Epidermal melanocyte (primary cell): ENCODE measurements around the gene TBC1D1.

Source experiments
- DNase-seq: peaks from one replicate; pipeline ENCODE4 v3.0.0; 2011; ENCODE audit warnings: low spot score; ENCODE audit not compliant: insufficient read length

Gene TBC1D1

DNA sequence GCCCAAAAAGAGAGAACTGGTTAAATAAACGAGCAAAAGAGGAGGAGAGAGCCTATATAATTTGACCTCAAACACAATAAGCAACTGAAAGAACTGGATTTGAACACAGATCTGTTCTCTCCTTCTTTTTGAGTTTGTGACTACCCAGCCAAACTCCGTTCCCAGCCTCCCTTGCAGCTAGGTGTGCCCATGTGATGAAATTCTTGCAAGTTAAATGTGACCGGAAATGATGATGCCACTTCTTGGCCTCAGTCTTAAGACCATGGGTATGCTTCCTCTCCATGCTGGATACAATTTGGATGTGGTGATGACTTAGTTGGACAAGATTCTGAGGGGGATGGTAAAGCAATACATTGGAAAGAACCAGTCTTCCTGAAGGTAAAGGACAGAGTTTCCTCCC is 273.5 kb downstream of the TBC1D1 start:
- DNase-seq = no peak

DNA sequence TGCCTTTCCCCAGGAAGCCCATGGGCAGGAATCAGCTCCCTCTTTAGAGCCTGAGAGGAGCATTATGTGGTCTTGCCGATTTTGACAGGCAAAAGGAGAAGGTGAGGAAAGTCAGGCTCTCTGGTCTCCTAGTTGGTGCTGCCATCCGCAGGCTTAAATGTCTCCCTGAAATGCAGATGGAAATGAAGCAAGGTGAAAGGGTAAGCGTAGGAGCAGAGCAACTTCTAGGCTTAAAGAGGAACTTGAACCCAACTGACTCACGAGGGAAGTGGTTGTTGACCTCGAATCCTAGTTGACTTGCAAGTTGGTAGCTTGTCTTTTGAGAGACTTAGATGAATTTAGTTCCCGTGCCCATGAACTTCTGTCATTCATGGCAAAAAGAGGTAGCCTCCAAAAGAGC is 275.2 kb downstream of the TBC1D1 start:
- DNase-seq = no peak

DNA sequence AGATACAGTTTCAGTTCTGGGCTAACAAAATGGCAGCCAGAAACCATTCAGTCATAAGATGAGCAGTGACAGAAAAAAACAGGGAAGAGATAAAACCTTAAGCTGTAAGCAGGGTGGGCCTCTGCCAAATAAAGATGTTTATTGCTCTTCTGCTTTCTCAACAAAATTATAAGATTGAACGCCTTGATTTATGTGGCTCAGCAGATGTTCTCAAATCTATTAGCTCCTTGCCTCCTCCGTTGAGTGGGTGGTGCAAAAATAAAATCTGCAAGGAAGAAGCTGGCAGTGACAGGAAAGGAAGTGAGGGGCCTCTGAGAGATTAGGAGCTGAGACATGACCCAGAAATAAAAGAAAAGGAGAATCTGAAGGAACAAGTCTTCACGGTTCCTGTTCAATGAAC is 275.9 kb downstream of the TBC1D1 start:
- no peak for DNase-seq

DNA sequence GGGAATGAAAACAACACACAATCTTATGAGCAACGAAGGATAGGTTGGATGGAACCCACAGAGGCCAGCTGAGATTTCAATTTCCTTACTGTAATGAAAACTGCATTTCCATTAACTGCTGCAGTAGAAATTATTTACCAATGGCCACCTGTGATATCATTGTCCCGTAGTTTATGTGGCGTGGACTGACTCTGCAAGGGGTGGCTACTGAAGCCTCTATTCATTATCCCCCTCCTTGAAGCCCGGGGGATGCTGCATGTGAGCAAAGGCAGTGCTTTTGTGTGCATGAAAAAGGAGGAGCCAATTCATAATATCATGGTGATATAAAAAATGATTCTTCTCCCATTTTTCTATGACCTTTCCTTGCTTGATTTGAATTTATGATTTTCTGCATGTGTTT is 277.1 kb downstream of the TBC1D1 start:
- DNase-seq = no peak

DNA sequence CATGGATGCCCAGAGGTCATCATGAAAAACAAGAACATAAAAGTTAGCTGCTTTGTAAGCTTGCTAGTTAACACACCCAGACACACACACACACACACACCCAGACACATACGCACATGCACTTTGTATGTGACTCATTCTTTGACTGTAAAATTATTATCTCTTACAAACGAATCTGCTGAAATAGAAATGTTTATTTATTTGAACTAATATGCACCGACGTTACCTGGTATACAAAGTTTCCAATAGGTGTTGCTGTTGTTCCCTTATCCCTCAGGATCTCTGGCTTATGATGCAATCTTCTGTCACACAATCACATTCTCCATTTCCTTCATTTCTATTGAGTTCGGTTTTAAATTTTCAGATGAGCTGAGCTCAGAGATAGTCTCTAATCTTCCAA is 278.6 kb downstream of the TBC1D1 start:
- no peak for DNase-seq

DNA sequence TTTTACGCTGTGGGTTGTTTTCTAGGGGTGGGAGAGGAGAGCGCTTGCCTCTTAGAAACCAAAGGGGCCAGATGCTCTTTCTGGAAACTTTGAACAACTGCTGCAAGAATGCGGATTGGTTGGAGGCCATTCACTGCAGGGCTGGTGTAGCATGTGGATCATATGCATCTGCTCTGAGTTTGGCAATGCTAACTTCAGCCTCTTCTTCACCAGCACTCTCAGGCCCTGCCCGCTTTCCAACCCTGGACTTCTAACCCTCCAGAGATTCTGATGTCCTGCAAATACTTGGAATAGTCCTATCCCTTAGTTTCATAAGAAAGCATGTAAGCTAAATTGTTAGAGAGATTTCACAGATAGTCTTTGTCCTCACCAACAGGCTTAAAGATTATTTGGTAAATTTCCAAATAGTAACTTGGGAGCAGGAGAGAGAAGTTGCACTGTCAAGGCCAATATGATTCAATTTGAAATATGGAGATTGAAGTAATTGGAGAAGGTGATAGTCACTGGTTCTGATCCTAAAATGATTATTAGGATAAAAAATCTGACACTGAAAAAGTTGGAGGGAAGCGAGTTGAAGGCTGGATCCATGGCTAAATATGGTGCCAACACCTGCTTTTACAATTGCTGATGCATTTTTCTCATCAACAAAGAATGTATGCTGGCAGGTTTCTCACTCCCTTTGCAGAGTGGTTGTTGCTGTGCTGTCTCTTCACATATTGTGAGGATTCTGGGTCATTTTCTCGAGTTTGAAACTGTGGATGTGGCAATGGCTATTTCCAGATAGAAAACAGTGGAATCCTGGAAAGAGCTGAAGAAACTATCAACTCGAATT is 279.7 kb downstream of the TBC1D1 start:
- no peak for DNase-seq

DNA sequence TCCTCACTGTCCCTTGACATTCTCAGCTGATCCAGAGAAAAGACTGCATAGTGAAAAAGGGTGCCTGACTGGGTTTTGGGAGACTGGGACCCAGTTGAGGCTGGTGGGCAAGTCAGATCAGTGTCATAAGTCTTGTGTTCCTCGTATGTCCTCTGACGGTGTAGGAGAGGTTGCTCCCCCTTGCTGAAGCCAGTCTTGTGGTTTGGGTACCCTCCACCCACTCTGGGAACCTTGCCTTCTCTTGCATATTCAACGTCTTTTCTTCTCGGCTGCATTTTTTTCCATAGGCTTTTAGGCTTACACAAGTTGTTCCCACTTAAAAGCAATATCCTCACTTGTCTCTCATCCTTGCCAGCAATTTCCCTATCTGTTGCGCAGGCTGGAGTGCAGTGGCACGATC is 281.2 kb downstream of the TBC1D1 start:
- no peak for DNase-seq

DNA sequence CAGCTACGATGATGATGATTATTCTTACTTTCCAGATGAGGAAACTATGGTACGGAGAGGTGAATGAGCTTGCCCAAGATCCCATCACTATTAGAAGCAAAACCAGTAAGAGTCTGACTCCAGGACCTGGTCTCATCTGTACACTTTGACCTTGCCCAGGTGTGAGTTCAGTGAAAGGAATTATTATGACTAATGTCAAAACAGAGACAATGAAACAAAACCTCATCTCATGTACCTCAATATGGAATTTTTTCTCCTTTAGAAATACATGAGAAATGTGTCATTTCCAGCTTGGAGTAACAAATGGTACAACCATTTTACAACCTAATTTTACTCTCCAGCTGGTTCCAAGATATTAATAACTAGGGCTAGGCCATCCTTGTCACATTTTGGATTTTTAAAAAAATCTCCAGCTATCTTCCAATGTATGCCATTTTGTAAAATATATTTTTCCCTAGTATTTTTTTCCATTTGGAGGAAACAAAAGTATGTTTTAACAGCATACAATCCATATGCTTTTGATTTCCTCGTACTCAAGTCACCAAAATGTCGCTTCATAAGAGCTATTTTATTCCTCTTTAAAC is 283.1 kb downstream of the TBC1D1 start:
- DNase-seq = no peak

DNA sequence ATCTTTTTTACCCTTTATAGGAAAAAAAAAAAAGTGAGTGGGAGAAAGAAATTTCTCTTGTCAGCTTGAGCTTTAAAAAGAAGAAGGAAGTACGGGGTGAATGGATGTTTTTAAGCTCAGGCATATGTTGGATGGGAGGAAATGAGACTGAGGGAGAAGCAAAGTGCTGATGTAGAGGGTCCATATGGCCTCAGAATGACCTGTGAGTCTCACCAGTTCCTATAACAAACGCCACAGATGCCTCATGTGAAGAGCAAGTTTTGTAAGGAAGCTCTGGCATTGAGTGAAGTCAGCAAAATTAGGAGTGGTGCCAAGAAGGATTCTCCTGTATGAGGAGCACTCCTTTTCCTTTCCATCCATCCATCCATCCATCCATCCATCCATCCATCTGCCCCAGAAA is 283.9 kb downstream of the TBC1D1 start:
- DNase-seq = no peak

DNA sequence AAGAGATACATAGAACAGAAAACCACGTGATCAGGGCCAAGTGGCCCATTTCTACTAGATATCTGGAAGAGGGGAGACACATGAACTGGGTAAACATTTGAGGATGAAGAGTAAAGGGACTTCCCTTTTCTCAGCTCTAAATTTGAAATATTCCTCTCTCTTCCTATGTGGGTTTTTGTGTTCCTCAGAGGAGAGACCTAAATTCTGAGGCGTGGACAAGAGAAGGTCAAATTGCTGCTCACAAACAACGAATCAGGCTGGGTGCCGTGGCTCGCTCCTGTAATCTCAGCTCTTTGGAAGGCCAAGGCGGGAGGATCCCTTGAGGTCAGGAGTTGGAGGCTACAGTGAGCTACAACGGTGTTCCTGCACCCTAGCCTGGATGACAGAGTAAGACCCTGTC is 285.3 kb downstream of the TBC1D1 start:
- no peak for DNase-seq

DNA sequence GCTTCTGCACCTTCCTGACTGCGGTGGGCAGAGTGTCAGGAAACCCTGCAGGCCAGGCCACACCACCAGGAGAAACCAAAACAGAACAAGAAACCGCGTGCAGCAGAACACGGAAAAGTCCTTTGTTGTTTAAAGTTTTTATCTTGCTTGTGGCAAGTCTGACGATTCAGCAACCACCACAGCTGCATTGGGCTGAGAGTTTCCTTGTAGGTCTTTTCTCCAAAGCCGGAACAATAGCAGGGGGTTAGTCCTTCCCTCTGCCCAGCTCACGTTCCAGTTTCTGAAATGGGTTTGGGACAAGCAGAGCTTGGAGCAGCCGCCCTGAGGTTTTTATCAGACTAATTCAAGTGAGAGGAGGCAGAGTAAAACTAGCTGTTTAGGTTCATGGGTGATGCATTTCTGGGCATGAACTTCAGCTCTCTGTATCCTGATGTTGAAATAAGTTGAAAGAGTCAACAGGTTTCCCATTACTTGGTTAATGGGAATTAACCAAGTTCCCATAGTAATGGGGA is 286.2 kb downstream of the TBC1D1 start:
- DNase-seq = no peak

DNA sequence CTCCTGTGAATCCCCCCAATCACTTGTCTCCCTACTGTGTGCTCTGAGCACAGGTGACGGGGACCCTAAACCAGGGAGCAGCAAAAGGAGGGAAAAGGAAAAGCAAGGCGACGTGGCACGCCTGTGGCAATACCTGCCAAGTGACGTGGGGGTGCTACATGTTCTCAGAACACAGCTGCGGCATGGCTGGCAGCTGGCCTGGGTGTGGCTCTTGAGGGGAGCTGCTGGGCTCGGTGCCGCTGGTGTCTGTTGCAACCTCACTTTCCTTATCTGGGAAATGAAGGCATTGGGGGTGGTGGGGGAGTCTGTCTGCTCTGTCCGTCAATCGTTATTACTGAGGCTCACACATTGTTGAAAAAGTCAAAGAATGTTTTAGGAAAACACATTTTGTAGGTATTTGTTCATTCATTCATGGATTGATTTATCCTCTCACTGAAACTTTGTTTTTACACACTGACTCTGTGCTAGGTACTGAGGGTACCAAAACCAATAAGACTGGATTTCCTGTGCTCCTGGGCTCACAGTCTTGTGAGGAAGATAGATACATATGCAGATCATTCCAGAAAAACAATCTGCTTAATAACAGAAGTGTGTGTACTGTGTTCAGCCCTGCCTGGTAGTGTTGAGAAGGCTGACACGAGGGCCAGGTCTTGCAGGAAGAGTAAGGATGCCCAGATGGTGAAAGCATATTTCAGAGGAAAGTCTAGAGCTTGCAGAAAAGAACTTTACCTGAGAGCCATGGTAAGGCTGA is 286.9 kb downstream of the TBC1D1 start:
- DNase-seq = no peak

DNA sequence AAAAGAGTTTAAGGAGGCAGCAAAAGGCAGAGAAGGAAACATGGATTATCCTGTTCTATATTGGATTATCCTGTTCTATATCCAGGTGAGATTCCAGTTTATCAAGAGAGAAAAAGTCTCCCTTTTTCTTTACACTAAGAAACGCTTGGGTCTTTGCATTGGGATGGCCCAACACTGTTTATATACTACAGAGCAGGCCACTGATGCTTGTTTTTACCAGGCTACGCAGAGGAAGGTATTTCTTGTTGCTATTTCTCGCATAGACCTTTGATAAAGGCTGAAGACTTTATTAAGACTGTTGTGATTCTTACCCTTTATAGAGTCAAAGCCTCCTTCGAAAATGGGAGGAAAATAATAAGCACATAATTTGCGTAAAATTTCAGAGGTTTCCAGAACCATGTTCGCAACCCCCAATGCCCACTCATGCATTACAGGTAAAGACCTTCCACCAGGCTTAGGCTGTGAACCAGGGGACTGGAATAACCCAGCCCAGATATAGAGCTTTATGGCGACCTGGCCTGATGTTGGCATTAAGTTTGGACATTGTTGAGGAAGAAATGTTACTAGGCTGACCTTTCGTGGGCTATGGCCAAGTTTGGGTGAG is 287.6 kb downstream of the TBC1D1 start:
- DNase-seq = no peak

DNA sequence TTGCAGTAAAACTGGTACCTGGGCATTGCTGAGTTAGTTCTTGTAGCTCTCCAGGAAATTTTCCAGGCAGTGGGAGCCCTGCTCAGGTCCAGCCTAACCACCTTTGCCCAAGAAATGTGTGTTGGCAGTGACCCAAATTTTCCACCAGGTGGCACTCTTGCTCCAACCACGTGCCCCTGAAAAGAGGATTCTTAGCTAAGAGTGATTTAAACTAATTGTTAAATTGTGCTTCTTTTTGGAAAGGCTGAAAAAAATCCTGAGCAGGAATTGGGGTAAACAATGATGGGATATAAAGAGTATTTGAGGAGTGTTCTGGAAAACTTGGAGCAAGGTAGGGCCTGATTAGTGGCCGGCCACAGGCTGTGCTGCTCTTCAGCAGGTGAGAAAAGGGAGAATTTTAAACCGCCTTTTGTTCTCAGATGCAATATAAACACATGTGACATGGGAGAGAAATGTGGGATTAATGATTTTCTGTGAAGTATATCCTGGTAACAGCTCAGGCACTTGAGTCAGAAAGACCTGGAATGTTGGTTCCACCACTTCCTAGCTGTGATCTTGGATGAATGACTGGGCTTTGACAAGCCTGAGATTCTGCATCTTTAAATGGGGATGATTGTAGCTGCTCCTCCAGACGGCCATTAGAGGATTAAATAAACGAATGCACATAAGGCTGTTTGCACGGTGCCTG is 288.9 kb downstream of the TBC1D1 start:
- DNase-seq = peak; percentile 68

DNA sequence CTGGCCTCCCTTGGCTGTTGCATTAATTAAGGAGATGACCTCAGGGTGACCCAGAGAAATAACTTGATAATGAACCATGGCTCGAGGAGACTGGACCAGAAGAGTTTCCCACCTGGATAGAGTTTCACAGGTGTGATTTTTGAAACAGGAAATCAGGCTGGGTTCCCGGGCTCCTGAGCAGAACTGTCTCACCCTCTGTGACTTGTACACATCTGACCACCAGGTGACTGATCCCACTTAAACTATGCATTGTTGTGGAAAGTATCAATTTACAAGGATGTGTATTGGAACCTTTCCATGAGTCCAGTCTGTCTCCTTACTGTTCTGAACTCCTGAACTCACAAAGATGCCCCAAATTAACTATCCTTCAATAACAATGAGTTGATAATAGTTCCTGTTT is 289.6 kb downstream of the TBC1D1 start:
- no peak for DNase-seq

DNA sequence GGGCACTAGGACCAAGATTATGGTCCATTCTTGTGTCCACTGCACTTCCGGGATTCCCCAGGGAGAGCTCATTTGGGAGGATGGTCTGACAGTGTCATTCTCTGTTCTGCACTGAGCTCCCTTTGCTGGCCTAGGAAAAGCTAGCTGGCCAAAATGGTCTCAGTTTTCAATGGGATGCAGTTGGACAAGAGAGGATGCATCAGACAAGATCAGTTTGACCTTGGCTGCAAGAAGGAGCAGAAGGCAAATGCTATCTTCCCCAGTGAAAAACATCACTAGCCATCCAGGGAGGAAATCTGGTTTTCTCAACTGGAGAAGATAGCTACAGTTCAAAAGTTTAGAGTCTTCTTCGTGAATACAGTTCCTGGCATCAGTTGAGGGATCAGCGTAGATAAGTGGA is 290.4 kb downstream of the TBC1D1 start:
- DNase-seq = no peak

DNA sequence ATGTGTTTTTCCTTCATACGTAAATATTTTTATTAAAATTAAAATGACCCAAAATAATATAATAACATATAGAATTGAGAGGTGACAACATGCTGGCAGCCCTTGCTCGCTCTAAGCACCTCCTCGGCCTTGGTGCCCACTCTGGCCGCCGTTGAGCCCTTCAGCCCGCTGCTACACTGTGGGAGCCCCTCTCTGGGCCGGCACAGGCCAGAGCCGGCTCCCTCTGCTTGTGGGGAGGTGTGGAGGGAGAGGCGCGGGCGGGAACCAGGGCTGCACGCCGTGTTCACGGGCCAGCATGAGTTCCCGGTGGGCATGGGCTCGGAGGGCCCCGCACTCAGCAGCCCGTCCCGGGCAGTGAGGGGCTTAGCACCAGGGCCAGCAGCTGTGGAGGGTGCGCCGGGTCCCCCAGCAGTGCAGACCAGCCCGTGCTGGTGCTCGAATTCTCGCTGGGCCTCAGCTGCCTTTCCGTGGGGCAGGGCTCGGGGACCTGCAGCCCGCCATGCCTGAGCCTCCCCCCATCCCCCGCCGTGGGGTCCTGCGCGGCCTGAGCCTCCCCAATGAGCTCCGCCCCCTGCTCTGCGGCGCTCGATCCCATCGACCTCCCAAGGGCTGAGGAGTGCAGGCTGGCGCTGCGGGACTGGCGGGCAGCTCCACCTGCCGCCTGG is 291.6 kb downstream of the TBC1D1 start:
- no peak for DNase-seq

DNA sequence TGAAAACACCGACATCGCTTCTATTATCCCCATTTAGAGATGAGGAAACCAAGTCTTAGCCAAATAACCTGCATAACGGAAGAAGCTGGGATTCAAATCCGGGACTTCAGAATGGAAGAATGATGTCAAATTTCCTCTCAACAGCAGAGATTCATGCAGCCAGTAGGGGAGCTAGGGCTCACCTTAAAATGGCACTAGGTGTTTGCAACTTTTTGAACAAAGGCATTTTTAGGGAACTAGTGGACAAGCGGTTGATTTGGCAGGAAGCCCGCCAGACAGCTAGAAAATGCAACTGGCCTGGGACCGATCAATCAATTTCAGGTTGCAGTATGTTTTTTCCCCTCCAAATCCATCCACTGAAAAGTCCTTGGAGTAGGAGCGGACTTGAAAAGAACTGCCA is 293.5 kb downstream of the TBC1D1 start:
- no peak for DNase-seq

DNA sequence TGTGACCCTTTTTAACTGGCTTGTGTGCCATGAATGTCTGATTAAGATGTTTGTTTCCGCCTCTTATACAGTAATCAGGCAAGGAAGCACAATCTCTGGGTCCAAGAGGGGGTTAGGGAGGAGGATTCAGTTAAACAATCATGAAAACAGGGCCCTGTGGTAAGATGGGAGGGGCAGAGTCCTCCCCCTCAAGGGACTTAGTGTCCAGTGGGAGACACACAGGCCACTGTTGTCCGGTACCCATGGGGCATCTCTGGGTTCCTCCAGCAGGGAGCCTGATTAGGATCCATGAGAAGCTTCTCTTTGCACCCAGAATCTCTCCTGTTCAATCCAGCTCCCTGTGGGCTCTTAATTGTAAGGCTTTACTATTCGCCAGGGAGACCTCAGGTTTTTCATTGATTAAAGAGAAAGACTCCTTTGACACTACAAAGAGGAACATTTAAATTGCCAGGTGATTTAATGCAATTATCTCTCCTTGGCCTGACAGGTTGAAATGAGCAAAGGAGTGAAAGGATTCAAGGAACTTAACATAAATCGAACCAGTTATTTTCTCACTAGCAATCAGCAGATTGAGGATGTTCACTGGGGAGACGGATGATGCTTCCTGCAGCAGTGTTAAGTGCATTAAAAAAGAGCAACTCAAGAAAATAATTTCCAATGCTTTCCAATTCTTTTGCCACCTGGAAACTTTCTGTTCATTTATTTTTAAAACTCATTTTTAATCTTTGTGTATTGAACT is 294.7 kb downstream of the TBC1D1 start:
- no peak for DNase-seq

DNA sequence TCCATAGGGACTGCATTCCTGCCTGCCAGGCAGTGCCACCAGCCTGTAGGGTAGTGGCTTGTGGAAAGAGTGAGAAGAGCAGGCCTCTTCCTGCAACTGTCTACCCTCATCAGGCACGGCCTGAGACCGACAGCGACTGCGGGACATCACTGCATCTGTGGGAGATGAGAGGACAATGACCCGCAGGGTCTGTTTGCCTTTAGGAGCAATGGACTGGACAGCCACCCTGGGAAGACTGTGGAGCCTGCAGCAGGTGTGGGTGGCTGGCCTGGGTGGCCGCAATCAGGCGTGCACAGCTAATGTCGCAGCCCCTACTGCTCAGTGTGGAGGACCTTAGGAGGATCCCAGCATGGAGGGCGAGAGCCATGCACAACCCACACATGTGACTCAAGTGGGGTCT is 297.3 kb downstream of the TBC1D1 start:
- no peak for DNase-seq
